Measurements from ENCODE around the gene SAC3D1. TPM values are rescaled to one million over a fixed set of nuclear protein-coding genes. Genes with fewer than 3 reads are reported as not detected.

SAC3D1 gene
- total RNA-seq, 2 donors from 2014 or later = 25.0 to 29.4 TPM

DNA sequence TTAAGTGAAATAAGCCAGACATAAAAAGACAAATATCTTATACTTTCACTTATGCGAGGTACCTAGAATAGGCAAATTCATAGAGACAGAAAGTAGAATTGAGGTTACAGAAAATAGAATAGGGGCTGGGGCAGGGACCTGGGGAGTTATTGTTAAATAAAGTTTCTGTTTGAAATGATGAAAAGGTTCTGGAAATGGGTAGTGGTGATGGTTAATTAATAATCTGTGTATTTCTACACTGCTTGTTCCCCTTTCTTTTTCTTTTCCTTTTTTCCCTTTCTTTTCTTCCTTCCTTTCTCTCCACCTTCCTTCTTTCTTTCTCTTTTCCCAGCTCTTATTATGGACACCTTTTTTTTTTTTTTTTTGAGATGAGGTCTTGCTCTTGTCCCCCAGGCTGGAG is 14.5 kb downstream of the SAC3D1 start:
- H3K36me3 ChIP-seq = no peaks in the 10 kb centered on the region
- intact Hi-C loops (cut with DNase I) = no loop called here
- H3K4me3 ChIP-seq = no peak overlapping the region
- TF ChIP-seq POLR2A (IDR thresholded peaks at IDR 0.05) (no peak), POLR2AphosphoS5 (IDR thresholded peaks at IDR 0.05) (no peak)
- TF ChIP-seq, protein P1, sequence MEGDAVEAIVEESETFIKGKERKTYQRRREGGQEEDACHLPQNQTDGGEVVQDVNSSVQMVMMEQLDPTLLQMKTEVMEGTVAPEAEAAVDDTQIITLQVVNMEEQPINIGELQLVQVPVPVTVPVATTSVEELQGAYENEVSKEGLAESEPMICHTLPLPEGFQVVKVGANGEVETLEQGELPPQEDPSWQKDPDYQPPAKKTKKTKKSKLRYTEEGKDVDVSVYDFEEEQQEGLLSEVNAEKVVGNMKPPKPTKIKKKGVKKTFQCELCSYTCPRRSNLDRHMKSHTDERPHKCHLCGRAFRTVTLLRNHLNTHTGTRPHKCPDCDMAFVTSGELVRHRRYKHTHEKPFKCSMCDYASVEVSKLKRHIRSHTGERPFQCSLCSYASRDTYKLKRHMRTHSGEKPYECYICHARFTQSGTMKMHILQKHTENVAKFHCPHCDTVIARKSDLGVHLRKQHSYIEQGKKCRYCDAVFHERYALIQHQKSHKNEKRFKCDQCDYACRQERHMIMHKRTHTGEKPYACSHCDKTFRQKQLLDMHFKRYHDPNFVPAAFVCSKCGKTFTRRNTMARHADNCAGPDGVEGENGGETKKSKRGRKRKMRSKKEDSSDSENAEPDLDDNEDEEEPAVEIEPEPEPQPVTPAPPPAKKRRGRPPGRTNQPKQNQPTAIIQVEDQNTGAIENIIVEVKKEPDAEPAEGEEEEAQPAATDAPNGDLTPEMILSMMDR (IDR thresholded peaks at IDR 0.05) = no peak
- no peaks in the 10 kb centered on the region for H3K4me1 ChIP-seq (replicated peaks)
- H3K27me3 ChIP-seq (replicated peaks; ENCODE audit: insufficient read depth) = no peaks in the 10 kb centered on the region
- no peak overlapping the region for H3K27ac ChIP-seq
- DNase-seq (ENCODE audit: low spot score) = no peak
- H3K9me3 ChIP-seq = no peaks in the 10 kb centered on the region
- WGBS = 88% methylated on average over 1 of the region's 1 CpG

DNA sequence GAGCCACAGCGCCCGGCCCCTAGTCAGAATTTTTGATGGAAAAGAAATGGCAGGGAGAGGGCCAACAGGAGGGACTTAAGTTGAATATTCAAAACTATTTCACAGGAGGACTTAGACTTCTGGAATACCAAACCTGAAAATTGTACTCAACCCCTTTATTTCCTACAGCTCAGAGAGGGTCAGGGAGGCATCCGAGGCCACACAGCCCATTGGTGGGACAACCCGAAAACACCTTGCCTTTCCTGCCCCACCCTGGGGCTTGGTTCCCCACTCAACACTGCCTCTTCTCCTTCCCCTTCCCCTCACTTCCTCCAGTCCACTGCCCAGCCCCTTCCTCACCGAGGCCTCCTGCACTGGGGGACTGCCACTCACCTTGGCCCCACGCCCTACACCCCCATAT is 16.0 kb downstream of the SAC3D1 start:
- 93% methylated on average over 6 of the region's 6 CpGs for WGBS
- intact Hi-C loops (cut with DNase I) = no loop called here
- Histone ChIP-seq H3K4me1 (replicated peaks) (no peaks in the 10 kb centered on the region), H3K4me3 (no peak overlapping the region), H3K36me3 (no peaks in the 10 kb centered on the region), H3K9me3 (no peaks in the 10 kb centered on the region), H3K27me3 (replicated peaks; ENCODE audit: insufficient read depth) (no peaks in the 10 kb centered on the region), H3K27ac (no peak overlapping the region)
- TF ChIP-seq POLR2A (IDR thresholded peaks at IDR 0.05) = no peak
- TF ChIP-seq, protein P1 (IDR thresholded peaks at IDR 0.05) = no peak
- no peak for DNase-seq (ENCODE audit: low spot score)

DNA sequence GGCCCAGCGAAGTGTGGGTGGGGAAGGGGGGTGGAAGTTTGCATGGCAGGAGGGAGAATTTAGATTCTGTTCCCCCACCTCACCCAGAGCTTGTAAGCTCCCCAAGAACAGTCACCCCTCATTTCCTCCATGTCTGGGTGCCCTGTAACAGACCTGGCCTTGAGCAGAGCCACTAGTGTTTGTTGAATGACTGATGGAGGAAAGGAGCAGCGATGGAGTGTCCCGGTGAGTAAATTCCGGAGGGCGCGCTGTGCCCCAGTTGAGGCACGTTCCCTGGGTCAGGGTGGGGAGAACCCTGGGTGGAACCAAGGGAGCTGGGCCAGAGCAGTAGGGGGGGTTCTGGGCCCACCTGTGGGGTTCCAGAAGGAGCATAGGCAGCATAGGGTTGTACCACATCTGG is 16.5 kb downstream of the SAC3D1 start:
- WGBS = 92% methylated on average over 7 of the region's 7 CpGs

DNA sequence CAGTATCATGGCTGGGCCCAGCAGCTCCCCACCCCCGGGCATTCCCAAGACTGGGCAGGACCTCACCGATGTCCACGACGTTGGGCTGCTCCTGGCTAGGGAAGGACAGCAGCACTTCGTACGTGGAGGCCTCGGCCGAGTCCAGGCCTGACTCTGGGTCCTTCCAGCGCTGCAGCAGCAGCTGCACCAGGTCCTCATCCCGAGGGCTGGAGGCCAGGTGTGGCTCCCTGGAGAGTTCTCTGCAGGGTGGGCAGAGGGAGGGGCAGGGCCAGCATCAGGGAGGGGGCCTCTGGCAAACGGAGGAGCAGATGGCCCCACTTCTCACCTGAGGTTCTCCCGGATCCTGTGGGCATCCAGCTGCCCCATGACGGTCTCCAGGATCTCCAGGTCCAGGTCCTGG is 17.0 kb downstream of the SAC3D1 start:
- intact Hi-C loops (cut with DNase I) = no loop called here
- Histone ChIP-seq H3K4me3 (no peak overlapping the region), H3K27ac (no peak overlapping the region), H3K9me3 (no peaks in the 10 kb centered on the region), H3K27me3 (replicated peaks; ENCODE audit: insufficient read depth) (no peaks in the 10 kb centered on the region), H3K4me1 (replicated peaks) (no peaks in the 10 kb centered on the region), H3K36me3 (no peaks in the 10 kb centered on the region)
- no peak for DNase-seq (ENCODE audit: low spot score)
- WGBS = 61% methylated on average over 12 of the region's 13 CpGs
- no peak for TF ChIP-seq POLR2A (IDR thresholded peaks at IDR 0.05)

More for the DNA sequence above, 16.5 kb downstream of the SAC3D1 start:
- no peaks in the 10 kb centered on the region for H3K27me3 ChIP-seq (replicated peaks; ENCODE audit: insufficient read depth)
- H3K9me3 ChIP-seq = no peaks in the 10 kb centered on the region
- no peak for DNase-seq (ENCODE audit: low spot score)
- H3K36me3 ChIP-seq = no peaks in the 10 kb centered on the region
- no peaks in the 10 kb centered on the region for H3K4me1 ChIP-seq (replicated peaks)
- intact Hi-C loops (cut with DNase I) = no loop called here
- no peak overlapping the region for H3K4me3 ChIP-seq
- H3K27ac ChIP-seq = no peak overlapping the region
- TF ChIP-seq POLR2A (IDR thresholded peaks at IDR 0.05) (no peak), POLR2AphosphoS5 (IDR thresholded peaks at IDR 0.05) (no peak)
- TF ChIP-seq, protein P1 (IDR thresholded peaks at IDR 0.05) = no peak

DNA sequence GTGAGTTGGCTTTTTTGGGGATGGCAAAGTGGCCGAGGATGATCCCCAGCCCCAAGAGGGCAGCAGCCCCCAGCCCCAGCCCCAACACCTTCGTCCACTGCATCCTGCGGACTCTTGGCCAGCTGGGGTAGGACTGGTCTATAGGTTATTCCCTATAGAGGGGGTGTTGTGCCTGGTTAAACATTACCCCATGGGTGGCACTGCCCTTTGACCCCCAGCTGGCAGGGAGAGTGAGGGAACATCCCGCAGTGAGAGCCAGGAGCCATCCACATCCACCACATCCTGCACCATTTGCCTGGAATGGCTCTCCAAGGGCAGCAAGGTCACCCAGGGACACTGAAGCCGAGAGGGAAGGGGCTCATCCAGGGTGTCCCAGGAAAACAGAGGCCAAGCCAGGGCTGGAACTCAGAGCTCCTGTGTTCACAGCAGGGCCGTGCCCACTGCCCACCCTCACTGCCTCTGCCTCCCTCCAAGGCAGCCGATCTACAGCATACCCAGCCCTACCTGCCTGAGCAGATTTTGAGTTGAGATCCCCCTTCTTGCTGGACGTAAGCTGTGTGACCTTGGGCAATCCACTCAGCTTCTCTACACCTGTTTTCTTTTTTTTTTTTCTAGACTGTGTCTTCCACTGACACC is 17.5 kb downstream of the SAC3D1 start, which contains the start of gene NAALADL1:
Gene NAALADL1, minus strand, starts transcription at position 135 of the 636 bp plus-strand sequence. Its CDS starts 32 bp downstream, at position 103.
- TF ChIP-seq, protein P1 (IDR thresholded peaks at IDR 0.05) = no peak
- TF ChIP-seq POLR2A (IDR thresholded peaks at IDR 0.05) (no peak), POLR2AphosphoS5 (IDR thresholded peaks at IDR 0.05) (no peak)
- H3K9me3 ChIP-seq = no peaks in the 10 kb centered on the region
- DNase-seq (ENCODE audit: low spot score) = no peak
- H3K27ac ChIP-seq = no peak within 1 kb of the TSS
- no peak within 1 kb of the TSS for H3K4me3 ChIP-seq
- WGBS = 86% methylated on average over 7 of the region's 8 CpGs
- H3K27me3 ChIP-seq (replicated peaks; ENCODE audit: insufficient read depth) = no peaks in the 10 kb centered on the region
- H3K4me1 ChIP-seq (replicated peaks) = no peaks in the 10 kb centered on the region
- H3K36me3 ChIP-seq = no peaks in the 10 kb centered on the region
- intact Hi-C loops (cut with DNase I) = no loop called here

Measured in prostate gland (tissue), 2 donors.